Measurements from ENCODE around the gene KLRC4. TPM values are rescaled to one million over a fixed set of nuclear protein-coding genes. Genes with fewer than 3 reads are reported as not detected.
"Not testable (repeated sequence)": the region's sequence is repeated elsewhere in the genome, so short reads cannot be mapped to it uniquely, and the experiment has no call there.

KLRC4 gene
- total RNA-seq, 1 experiment from 2014 or later, result not detected

DNA sequence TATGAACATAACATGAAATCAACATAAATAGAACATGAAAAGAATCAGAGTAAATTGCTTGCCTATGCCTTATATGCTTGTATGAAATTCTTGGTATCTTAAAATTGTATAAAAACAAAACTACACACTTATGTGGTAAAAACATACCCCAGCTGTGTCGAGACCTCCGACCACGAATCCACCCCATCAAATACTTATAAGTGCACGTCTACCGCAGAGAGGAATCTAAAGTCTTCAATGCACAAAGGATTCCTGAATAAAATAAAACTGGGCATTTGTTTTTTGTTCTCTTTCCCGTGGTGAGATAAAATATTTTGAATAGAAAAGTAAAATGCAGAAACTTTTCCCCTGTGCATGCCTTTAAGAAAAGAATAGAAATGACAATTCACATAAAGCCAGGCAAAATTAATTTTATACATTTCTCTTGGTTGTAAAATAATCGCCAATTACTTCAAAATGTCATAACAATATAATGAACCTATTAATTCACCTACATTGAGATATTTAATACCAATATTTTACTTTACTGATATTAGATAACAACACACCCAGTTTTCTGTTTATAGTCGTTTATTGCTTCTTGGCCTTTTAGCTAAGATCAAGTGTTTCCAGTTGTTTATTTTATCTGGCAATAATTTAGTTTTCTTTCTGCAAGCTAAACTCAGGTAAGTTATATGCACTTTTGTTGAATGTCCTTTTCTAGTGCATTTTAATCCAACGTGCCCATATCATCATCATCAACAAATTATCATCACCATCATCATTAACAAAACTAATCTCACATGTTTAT lies 20.7 kb downstream of the KLRC4 start (continued):
- TF ChIP-seq, protein P1, sequence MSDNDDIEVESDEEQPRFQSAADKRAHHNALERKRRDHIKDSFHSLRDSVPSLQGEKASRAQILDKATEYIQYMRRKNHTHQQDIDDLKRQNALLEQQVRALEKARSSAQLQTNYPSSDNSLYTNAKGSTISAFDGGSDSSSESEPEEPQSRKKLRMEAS (CRISPR knock-in tag; IDR thresholded peaks at IDR 0.05), result no peak
- TF ChIP-seq, protein P2, sequence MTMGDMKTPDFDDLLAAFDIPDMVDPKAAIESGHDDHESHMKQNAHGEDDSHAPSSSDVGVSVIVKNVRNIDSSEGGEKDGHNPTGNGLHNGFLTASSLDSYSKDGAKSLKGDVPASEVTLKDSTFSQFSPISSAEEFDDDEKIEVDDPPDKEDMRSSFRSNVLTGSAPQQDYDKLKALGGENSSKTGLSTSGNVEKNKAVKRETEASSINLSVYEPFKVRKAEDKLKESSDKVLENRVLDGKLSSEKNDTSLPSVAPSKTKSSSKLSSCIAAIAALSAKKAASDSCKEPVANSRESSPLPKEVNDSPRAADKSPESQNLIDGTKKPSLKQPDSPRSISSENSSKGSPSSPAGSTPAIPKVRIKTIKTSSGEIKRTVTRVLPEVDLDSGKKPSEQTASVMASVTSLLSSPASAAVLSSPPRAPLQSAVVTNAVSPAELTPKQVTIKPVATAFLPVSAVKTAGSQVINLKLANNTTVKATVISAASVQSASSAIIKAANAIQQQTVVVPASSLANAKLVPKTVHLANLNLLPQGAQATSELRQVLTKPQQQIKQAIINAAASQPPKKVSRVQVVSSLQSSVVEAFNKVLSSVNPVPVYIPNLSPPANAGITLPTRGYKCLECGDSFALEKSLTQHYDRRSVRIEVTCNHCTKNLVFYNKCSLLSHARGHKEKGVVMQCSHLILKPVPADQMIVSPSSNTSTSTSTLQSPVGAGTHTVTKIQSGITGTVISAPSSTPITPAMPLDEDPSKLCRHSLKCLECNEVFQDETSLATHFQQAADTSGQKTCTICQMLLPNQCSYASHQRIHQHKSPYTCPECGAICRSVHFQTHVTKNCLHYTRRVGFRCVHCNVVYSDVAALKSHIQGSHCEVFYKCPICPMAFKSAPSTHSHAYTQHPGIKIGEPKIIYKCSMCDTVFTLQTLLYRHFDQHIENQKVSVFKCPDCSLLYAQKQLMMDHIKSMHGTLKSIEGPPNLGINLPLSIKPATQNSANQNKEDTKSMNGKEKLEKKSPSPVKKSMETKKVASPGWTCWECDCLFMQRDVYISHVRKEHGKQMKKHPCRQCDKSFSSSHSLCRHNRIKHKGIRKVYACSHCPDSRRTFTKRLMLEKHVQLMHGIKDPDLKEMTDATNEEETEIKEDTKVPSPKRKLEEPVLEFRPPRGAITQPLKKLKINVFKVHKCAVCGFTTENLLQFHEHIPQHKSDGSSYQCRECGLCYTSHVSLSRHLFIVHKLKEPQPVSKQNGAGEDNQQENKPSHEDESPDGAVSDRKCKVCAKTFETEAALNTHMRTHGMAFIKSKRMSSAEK (CRISPR knock-in tag; IDR thresholded peaks at IDR 0.05; ENCODE audit: borderline replicate concordance), result no peak
- TF ChIP-seq, protein P3, sequence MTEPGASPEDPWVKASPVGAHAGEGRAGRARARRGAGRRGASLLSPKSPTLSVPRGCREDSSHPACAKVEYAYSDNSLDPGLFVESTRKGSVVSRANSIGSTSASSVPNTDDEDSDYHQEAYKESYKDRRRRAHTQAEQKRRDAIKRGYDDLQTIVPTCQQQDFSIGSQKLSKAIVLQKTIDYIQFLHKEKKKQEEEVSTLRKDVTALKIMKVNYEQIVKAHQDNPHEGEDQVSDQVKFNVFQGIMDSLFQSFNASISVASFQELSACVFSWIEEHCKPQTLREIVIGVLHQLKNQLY (CRISPR knock-in tag; IDR thresholded peaks at IDR 0.05), result no peak
- TF ChIP-seq ZBTB21 (CRISPR knock-in tag; IDR thresholded peaks at IDR 0.05; ENCODE audit: borderline replicate concordance), result no peak

DNA sequence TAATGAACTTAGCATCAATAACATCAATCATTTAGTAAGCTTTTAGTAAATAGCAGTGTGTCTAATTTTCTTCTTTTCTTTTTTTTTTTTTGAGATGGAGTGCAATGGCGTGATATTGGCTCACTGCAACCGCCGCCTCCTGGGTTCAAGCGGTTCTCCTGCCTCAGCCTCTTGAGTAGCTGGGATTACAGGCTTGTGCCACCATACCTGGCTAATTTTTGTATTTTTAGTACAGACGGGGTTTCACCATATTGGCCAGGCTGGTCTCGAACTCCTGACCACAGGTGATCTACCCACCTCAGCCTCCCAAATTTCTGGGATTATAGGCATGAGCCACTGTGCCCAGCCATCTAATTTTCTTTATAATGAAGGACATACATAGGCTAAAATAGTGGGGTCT lies 22.1 kb downstream of the KLRC4 start:
- H3K4me1 Mint-ChIP-seq, ATAC-seq, POLR2A ChIA-PET: not testable (repeated sequence)

DNA sequence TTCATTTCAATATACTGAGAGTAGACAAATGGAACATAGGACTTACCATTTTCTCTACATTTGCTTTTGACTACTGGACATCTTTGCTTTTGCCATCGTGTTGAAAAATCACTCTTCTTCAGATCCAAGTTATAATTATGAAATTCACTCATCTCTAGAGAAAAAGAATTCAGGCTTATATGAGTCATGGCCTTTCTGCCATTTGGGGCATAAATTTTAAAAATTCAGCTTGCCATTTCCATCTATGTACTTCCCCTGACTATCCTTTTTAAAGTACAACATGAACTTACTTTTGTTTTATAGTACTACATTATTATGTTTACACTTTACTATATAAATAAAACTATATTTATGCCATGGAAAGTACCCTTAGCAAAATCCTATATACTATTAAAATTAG lies 22.7 kb downstream of the KLRC4 start:
- Mint-ChIP-seq H3K27ac (no peak overlapping the region), H3K4me3 (no peak overlapping the region), H3K36me3 (peaks cover 4% of the 10 kb centered on the region; the same call in 1 of the 2 replicates), H3K9me3 (peaks cover 14% of the 10 kb centered on the region), H3K27me3 (ENCODE audit: low read depth) (no peaks in the 10 kb centered on the region), H3K4me1 (no peaks in the 10 kb centered on the region)
- POLR2A ChIA-PET, result no interaction called here
- CTCF ChIA-PET, result no interaction called here
- no peak for TF ChIP-seq SMAD3 (CRISPR knock-in tag; IDR thresholded peaks at IDR 0.05; ENCODE audit: borderline replicate concordance)
- TF ChIP-seq ZNF317 (CRISPR knock-in tag; IDR thresholded peaks at IDR 0.05; ENCODE audit: borderline replicate concordance, low read depth), result no peak
- no peak for TF ChIP-seq NR2C2 (CRISPR knock-in tag; IDR thresholded peaks at IDR 0.05)
- TF ChIP-seq, protein P4, sequence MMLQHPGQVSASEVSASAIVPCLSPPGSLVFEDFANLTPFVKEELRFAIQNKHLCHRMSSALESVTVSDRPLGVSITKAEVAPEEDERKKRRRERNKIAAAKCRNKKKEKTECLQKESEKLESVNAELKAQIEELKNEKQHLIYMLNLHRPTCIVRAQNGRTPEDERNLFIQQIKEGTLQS (CRISPR knock-in tag; conservative IDR thresholded peaks at IDR 0.05), result no peak
- TF ChIP-seq, protein P5, sequence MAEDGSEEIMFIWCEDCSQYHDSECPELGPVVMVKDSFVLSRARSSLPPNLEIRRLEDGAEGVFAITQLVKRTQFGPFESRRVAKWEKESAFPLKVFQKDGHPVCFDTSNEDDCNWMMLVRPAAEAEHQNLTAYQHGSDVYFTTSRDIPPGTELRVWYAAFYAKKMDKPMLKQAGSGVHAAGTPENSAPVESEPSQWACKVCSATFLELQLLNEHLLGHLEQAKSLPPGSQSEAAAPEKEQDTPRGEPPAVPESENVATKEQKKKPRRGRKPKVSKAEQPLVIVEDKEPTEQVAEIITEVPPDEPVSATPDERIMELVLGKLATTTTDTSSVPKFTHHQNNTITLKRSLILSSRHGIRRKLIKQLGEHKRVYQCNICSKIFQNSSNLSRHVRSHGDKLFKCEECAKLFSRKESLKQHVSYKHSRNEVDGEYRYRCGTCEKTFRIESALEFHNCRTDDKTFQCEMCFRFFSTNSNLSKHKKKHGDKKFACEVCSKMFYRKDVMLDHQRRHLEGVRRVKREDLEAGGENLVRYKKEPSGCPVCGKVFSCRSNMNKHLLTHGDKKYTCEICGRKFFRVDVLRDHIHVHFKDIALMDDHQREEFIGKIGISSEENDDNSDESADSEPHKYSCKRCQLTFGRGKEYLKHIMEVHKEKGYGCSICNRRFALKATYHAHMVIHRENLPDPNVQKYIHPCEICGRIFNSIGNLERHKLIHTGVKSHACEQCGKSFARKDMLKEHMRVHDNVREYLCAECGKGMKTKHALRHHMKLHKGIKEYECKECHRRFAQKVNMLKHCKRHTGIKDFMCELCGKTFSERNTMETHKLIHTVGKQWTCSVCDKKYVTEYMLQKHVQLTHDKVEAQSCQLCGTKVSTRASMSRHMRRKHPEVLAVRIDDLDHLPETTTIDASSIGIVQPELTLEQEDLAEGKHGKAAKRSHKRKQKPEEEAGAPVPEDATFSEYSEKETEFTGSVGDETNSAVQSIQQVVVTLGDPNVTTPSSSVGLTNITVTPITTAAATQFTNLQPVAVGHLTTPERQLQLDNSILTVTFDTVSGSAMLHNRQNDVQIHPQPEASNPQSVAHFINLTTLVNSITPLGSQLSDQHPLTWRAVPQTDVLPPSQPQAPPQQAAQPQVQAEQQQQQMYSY (CRISPR knock-in tag; IDR thresholded peaks at IDR 0.05), result no peak
- DNase-seq (ENCODE audit: low spot score), result no peak
- ATAC-seq, result no peak

More for the DNA sequence above, 22.1 kb downstream of the KLRC4 start:
- H3K4me3 Mint-ChIP-seq; DNase-seq (ENCODE audit: low spot score); H3K27ac Mint-ChIP-seq; CTCF ChIA-PET; H3K27me3 Mint-ChIP-seq (ENCODE audit: low read depth); H3K36me3 Mint-ChIP-seq: not testable (repeated sequence)
- H3K9me3 Mint-ChIP-seq, result peaks cover 14% of the 10 kb centered on the region

Data from WTC11 (cell line).